K562 (cell line): ENCODE measurements around the gene PSMC1. TPM values are rescaled to one million over a fixed set of nuclear protein-coding genes. Genes with fewer than 3 reads are reported as not detected.

Experiments
- ATAC-seq: fragments of 200-7000 bp; cut with Tn5 transposase; 3 replicates; pipeline ENCODE4 v1.9.1; 2020; ENCODE audit warnings: moderate library complexity
- BruUV-seq: library from RNA; stranded (reverse); fragments of 400-500 nt; replicated peaks from 2 replicates; lab custom pipeline; 2021; lab: Mats Ljungman, UMichigan
- CTCF ChIA-PET: fragments of 300-600 bp; formaldehyde crosslinking; extraction: SDS; loops from one replicate; lab custom pipeline; 2021; ENCODE audit warnings: low intra/inter-chr PET ratio; lab: Yijun Ruan, JAX
- POLR2A ChIA-PET: fragments of 300-600, 350-650 bp; sonication (Branson Sonifier 250); formaldehyde crosslinking; extraction: SDS; loops from one replicate; lab custom pipeline; 2021; ENCODE audit warnings: antibody characterized with exemption, inconsistent platforms; lab: Yijun Ruan, JAX
- DNase-seq, 4 experiments: peaks; one replicate each; pipeline versions ENCODE4 v3.0.0 to v3.0.0-alpha.2; 2011 to 2018; ENCODE audit warnings: low spot score in 3 of 4, mixed read lengths in 3 of 4; ENCODE audit errors: extremely low read depth in 1 of 4
- FAIRE-seq: peaks from 2 replicates; lab custom pipeline; 2011; peaks lifted over from hg19 to GRCh38; lab: Jason Lieb, UNC
- H2AFZ ChIP-seq: 2 replicates; pipeline ENCODE4 v1.6.0; 2011; ENCODE audit warnings: low read depth, low read length, control low read depth, inconsistent platforms
- H3K27ac ChIP-seq: fragments of 200-600 bp; 3 replicates; pipeline ENCODE4 v1.8.0; 2011; ENCODE audit warnings: low read depth, mild to moderate bottlenecking, control low read depth, inconsistent platforms, low read length, moderate library complexity, mixed read lengths; ENCODE audit errors: extremely low read depth
- H3K27me3 ChIP-seq, 2 experiments: fragments of 300-600 bp in 1 of 2; 2 replicates in 1 of 2; 3 replicates in 1 of 2; pipeline versions ENCODE4 v1.6.0 to v1.8.0; 2011; ENCODE audit warnings: inconsistent platforms in 2 of 2, low read length in 2 of 2, mild to moderate bottlenecking in 1 of 2, mixed read lengths in 1 of 2, moderate library complexity in 1 of 2; ENCODE audit not compliant: control insufficient read depth in 2 of 2, insufficient read depth in 2 of 2
- H3K36me3 ChIP-seq: fragments of 300-600 bp; 3 replicates; pipeline ENCODE4 v1.8.0; 2011; ENCODE audit warnings: mild to moderate bottlenecking, low read length, inconsistent platforms; ENCODE audit not compliant: control insufficient read depth, insufficient read depth
- H3K4me1 ChIP-seq, 2 experiments: fragments of 200-600 bp in 1 of 2; replicated peaks in 1 of 2; 2 replicates in 1 of 2; 3 replicates in 1 of 2; pipeline versions ENCODE4 v1.5.1 to v1.8.0; 2011; ENCODE audit warnings: inconsistent platforms in 2 of 2, low read length in 2 of 2, mild to moderate bottlenecking in 1 of 2, mixed read lengths in 1 of 2, moderate library complexity in 1 of 2; ENCODE audit not compliant: control insufficient read depth in 2 of 2, insufficient read depth in 2 of 2
- H3K4me2 ChIP-seq: 2 replicates; pipeline ENCODE4 v1.6.1; 2011; ENCODE audit warnings: low read length, control low read depth, inconsistent platforms, mixed read lengths; ENCODE audit not compliant: insufficient read depth
- H3K4me3 ChIP-seq: fragments of 200-600 bp; sonication (generic), shearing (Covaris generic); 2 replicates; pipeline ENCODE4 v1.5.1; 2016; ENCODE audit warnings: control low read depth, inconsistent platforms
- H3K79me2 ChIP-seq: fragments of 200-600 bp; 3 replicates; pipeline ENCODE4 v1.8.0; 2011; ENCODE audit warnings: low read length, inconsistent platforms; ENCODE audit not compliant: control insufficient read depth, insufficient read depth
- H3K9ac ChIP-seq, 2 experiments: 2 replicates each; pipeline versions ENCODE4 v1.6.0 to v1.6.1; 2011; ENCODE audit warnings: low read depth in 2 of 2, low read length in 2 of 2, control low read depth in 1 of 2, inconsistent platforms in 1 of 2, mild to moderate bottlenecking in 1 of 2, mixed read lengths in 1 of 2; ENCODE audit not compliant: insufficient read depth in 1 of 2
- H3K9me1 ChIP-seq: one replicate; pipeline ENCODE4 v1.6.0; 2011; ENCODE audit warnings: inconsistent platforms, mild to moderate bottlenecking, low read length, moderate library complexity; ENCODE audit not compliant: control insufficient read depth, insufficient read depth
- H3K9me3 ChIP-seq: replicated peaks from 2 replicates; pipeline ENCODE4 v1.5.1; 2011; ENCODE audit warnings: low read depth, low read length, inconsistent platforms; ENCODE audit not compliant: control insufficient read depth, insufficient read depth
- H4K20me1 ChIP-seq: replicated peaks from 2 replicates; pipeline ENCODE4 v1.6.1; 2011; ENCODE audit warnings: low read length, inconsistent platforms, mixed read lengths; ENCODE audit not compliant: control insufficient read depth, insufficient read depth
- ILF3 ChIP-seq: fragments of 450-650 bp; IDR thresholded peaks from 2 replicates; pipeline ENCODE4 v1.6.1; 2018; ENCODE audit warnings: antibody characterized with exemption, mild to moderate bottlenecking, moderate library complexity, borderline replicate concordance
- MAFK ChIP-seq: IDR thresholded peaks from 2 replicates; pipeline ENCODE4 v1.6.1; 2011; ENCODE audit warnings: low read length, improper control_type of control experiment
- RBM14 ChIP-seq: fragments of 200-400 bp; formaldehyde crosslinking; IDR thresholded peaks from 2 replicates; pipeline ENCODE4 v1.6.1; 2018; ENCODE audit warnings: low read depth, mild to moderate bottlenecking, low read length, moderate library complexity, borderline replicate concordance; ENCODE audit not compliant: insufficient read depth
- ZEB2 ChIP-seq: fragments of 450-650 bp; IDR thresholded peaks from 2 replicates; pipeline ENCODE4 v1.6.1; 2016
- ZFX ChIP-seq: sonication (generic); formaldehyde crosslinking; IDR thresholded peaks from 2 replicates; pipeline ENCODE4 v1.8.0; 2022; ENCODE audit warnings: mild to moderate bottlenecking, missing genetic modification reagents, moderate library complexity
- ZMIZ1 ChIP-seq, 2 experiments: fragments of 150-350 bp in 1 of 2; IDR thresholded peaks; 2 replicates each; pipeline ENCODE4 v1.6.1; 2012 to 2016; ENCODE audit warnings: low read depth in 2 of 2, low read length in 2 of 2, mild to moderate bottlenecking in 1 of 2, moderate library complexity in 1 of 2
- ZSCAN29 ChIP-seq: fragments of 450-650 bp; IDR thresholded peaks from 2 replicates; pipeline ENCODE4 v1.6.1; 2017
- ZSCAN32 ChIP-seq: fragments of 450-650 bp; formaldehyde crosslinking; IDR thresholded peaks from 2 replicates; pipeline ENCODE4 v1.4.0; 2020; ENCODE audit warnings: mild to moderate bottlenecking, moderate library complexity
- whole genome bisulfite sequencing: fragments of 100-300 bp; shearing (Covaris generic); methylation state at CpG from one replicate; pipeline ENCODE4 v1.1.6; 2016; ENCODE audit warnings: low coverage, mixed read lengths; ENCODE audit not compliant: insufficient coverage; ENCODE audit errors: missing lambda C conversion rate; 5-methylcytosine and 5-hydroxymethylcytosine counted together
- in situ Hi-C: fragments of 300-500 bp; cut with MboI; formaldehyde crosslinking; loops from 4 replicates; pipeline ENCODE4 v1.15.0; 2018; ENCODE audit warnings: inconsistent platforms, mixed read lengths
- intact Hi-C: fragments of 100-400 bp; cut with micrococcal nuclease; formaldehyde crosslinking; loops from 2 replicates; pipeline ENCODE4 v1.14.2; 2022
- polyA plus RNA-seq, 8 experiments: library from polyadenylated mRNA; depleted of rRNA in 4 of 8; stranded (reverse) in 5 of 8; unstranded in 3 of 8; fragments of >200 nt; fragmentation: Nextera tagmentation in 2 of 8; fragmentation: Illumina TruSeq in 1 of 8; extraction: Ambion mirVana in 2 of 8; extraction: Trizol in 1 of 8; gene quantifications; 2 replicates each; pipeline versions ENCODE4 v1.2.1 to v1.2.3, GENCODE V29; 2011 to 2014; ENCODE audit warnings: inconsistent platforms in 1 of 8, missing spikeins in 1 of 8
- total RNA-seq, 7 experiments: library from RNA; depleted of rRNA in 6 of 7; stranded (reverse); fragments of >200 nt in 6 of 7; fragmentation: Illumina TruSeq in 2 of 7; extraction: Trizol in 2 of 7; gene quantifications; 2 replicates each; pipeline versions ENCODE4 v1.2.1 to v1.2.3, GENCODE V29; 2011 to 2021; ENCODE audit warnings: low replicate concordance in 1 of 7

PSMC1 gene
- total and polyA plus RNA-seq, 9 of the 15 experiments (the other 6 are each of a cell fraction or from before 2014, with no cell fraction given): 87.8 to 276 (median 165) TPM

GRCh38 chr14:90308561-90308960 lies 52.2 kb downstream of the PSMC1 start:
- no TSS peak for BruUV-seq
- Histone ChIP-seq H3K27ac (no peak overlapping the region), H3K27me3 (no peaks in the 10 kb centered on the region), H2AFZ (no peak overlapping the region), H3K9me3 (no peaks in the 10 kb centered on the region), H3K79me2 (no peaks in the 10 kb centered on the region), H3K9me1 (no peaks in the 10 kb centered on the region), H3K36me3 (peaks cover 54% of the 10 kb centered on the region), H4K20me1 (no peaks in the 10 kb centered on the region), H3K4me3 (no peak overlapping the region), H3K9ac (no peak overlapping the region), H3K4me2 (no peak overlapping the region), H3K4me1 (no peaks in the 10 kb centered on the region)
- no peak for DNase-seq
- no peak for FAIRE-seq
- POLR2A ChIA-PET: no interaction called here
- WGBS: 91% methylated on average over 6 of the region's 7 CpGs
- in situ Hi-C loops (no loop called here), intact Hi-C loops (no loop called here)
- CTCF ChIA-PET: no interaction called here
- ATAC-seq: no peak
- TF ChIP-seq ZFX (CRISPR knock-in tag): no peak
- TF ChIP-seq ZSCAN32 (CRISPR knock-in tag): no peak
- TF ChIP-seq RBM14: no peak
- no peak for TF ChIP-seq ZMIZ1 (IDR thresholded peaks at IDR 0.05; ENCODE audit: low read depth in 2 of 2, low read length in 2 of 2)
- no peak for TF ChIP-seq ZSCAN29
- TF ChIP-seq ILF3: no peak
- no peak for TF ChIP-seq MAFK
- TF ChIP-seq ZEB2: no peak
